WTC11 (cell line): Measurements from ENCODE around the gene RAB10. TPM values are rescaled to one million over a fixed set of nuclear protein-coding genes. Genes with fewer than 3 reads are reported as not detected.

Source experiments
- ATAC-seq: fragments of 200-7000 bp; cut with Tn5 transposase; 2 replicates; pipeline ENCODE4 v1.10.0; 2021; ENCODE audit warnings: mild to moderate bottlenecking, moderate library complexity
- CTCF ChIA-PET: fragments of 300-600 bp; sonication (Branson Sonifier 250); formaldehyde crosslinking; loops from one replicate; lab custom pipeline; 2021; ENCODE audit warnings: antibody characterized with exemption; lab: Charles Lee
- POLR2A ChIA-PET: fragments of 350-600 bp; sonication (Branson Sonifier 250); formaldehyde crosslinking; loops from one replicate; lab custom pipeline; 2021; ENCODE audit warnings: antibody characterized with exemption; lab: Charles Lee
- DNase-seq: peaks from one replicate; pipeline ENCODE4 v3.0.0; 2021; ENCODE audit warnings: low spot score
- H3K27ac Mint-ChIP-seq: 2 replicates; pipeline ENCODE4 v1.8.0; 2021; ENCODE audit warnings: mixed read lengths
- H3K27me3 Mint-ChIP-seq: 2 replicates; pipeline ENCODE4 v1.8.0; 2021; ENCODE audit warnings: low read depth, mild to moderate bottlenecking, moderate library complexity, mixed read lengths
- H3K36me3 Mint-ChIP-seq: 2 replicates; pipeline ENCODE4 v1.8.0; 2021; ENCODE audit warnings: mixed read lengths
- H3K4me1 Mint-ChIP-seq: 2 replicates; pipeline ENCODE4 v1.8.0; 2022; ENCODE audit warnings: mixed read lengths
- H3K4me3 Mint-ChIP-seq: 2 replicates; pipeline ENCODE4 v1.8.0; 2021; ENCODE audit warnings: mild to moderate bottlenecking, moderate library complexity, mixed read lengths
- H3K9me3 Mint-ChIP-seq: 2 replicates; pipeline ENCODE4 v1.8.0; 2021; ENCODE audit warnings: mixed read lengths
- ARID4B ChIP-seq: sonication (generic); formaldehyde crosslinking; IDR thresholded peaks from 2 replicates; pipeline ENCODE4 v1.8.0; 2023; ENCODE audit warnings: missing genetic modification reagents, mild to moderate bottlenecking, borderline replicate concordance
- CBFB ChIP-seq: sonication (generic); formaldehyde crosslinking; IDR thresholded peaks from 2 replicates; pipeline ENCODE4 v1.8.1; 2022; ENCODE audit warnings: mild to moderate bottlenecking, low read depth, missing genetic modification reagents
- CREB1 ChIP-seq: sonication (generic); formaldehyde crosslinking; IDR thresholded peaks from 2 replicates; pipeline ENCODE4 v1.8.0; 2023; ENCODE audit warnings: mild to moderate bottlenecking, missing genetic modification reagents
- E2F4 ChIP-seq: sonication (generic); formaldehyde crosslinking; IDR thresholded peaks from 2 replicates; pipeline ENCODE4 v1.8.1; 2022; ENCODE audit warnings: low read depth, mild to moderate bottlenecking, moderate library complexity, missing genetic modification reagents, borderline replicate concordance
- GABPB1 ChIP-seq: sonication (generic); formaldehyde crosslinking; IDR thresholded peaks from 2 replicates; pipeline ENCODE4 v1.8.1; 2023; ENCODE audit warnings: mild to moderate bottlenecking, missing genetic modification reagents
- HMGXB4 ChIP-seq: sonication (generic); formaldehyde crosslinking; IDR thresholded peaks from 2 replicates; pipeline ENCODE4 v1.8.1; 2023; ENCODE audit warnings: mild to moderate bottlenecking, moderate library complexity, missing genetic modification reagents
- IRF2 ChIP-seq: sonication (generic); formaldehyde crosslinking; IDR thresholded peaks from 2 replicates; pipeline ENCODE4 v1.8.0; 2022; ENCODE audit warnings: low read depth, missing genetic modification reagents, borderline replicate concordance
- JAZF1 ChIP-seq: fragments of 250-450 bp; sonication (Bioruptor Pico); IDR thresholded peaks from 2 replicates; pipeline ENCODE4 v1.9.0; 2021; ENCODE audit warnings: moderate library complexity, mild to moderate bottlenecking, inconsistent platforms
- MYBL2 ChIP-seq: sonication (generic); formaldehyde crosslinking; IDR thresholded peaks from 2 replicates; pipeline ENCODE4 v1.8.1; 2023; ENCODE audit warnings: mild to moderate bottlenecking, moderate library complexity, missing genetic modification reagents
- NFE2L1 ChIP-seq: sonication (generic); formaldehyde crosslinking; IDR thresholded peaks from 2 replicates; pipeline ENCODE4 v1.8.1; 2023; ENCODE audit warnings: missing genetic modification reagents
- NFYB ChIP-seq: sonication (generic); formaldehyde crosslinking; conservative IDR thresholded peaks from 2 replicates; pipeline ENCODE4 v1.8.0; 2022; ENCODE audit warnings: low read depth, missing genetic modification reagents
- NR3C1 ChIP-seq: sonication (generic); formaldehyde crosslinking; conservative IDR thresholded peaks from 2 replicates; pipeline ENCODE4 v1.8.1; 2023; ENCODE audit warnings: low read depth, mild to moderate bottlenecking, missing genetic modification reagents
- PREB ChIP-seq: sonication (generic); formaldehyde crosslinking; IDR thresholded peaks from 2 replicates; pipeline ENCODE4 v1.8.1; 2022; ENCODE audit warnings: mild to moderate bottlenecking, missing genetic modification reagents, moderate library complexity, borderline replicate concordance
- SMAD4 ChIP-seq: sonication (generic); formaldehyde crosslinking; IDR thresholded peaks from 2 replicates; pipeline ENCODE4 v1.8.0; 2022; ENCODE audit warnings: mild to moderate bottlenecking, missing genetic modification reagents
- TEAD4 ChIP-seq: sonication (generic); formaldehyde crosslinking; IDR thresholded peaks from 2 replicates; pipeline ENCODE4 v1.8.0; 2022; ENCODE audit warnings: mild to moderate bottlenecking, missing genetic modification reagents
- ZBTB21 ChIP-seq: sonication (generic); formaldehyde crosslinking; IDR thresholded peaks from 2 replicates; pipeline ENCODE4 v1.8.1; 2023; ENCODE audit warnings: mild to moderate bottlenecking, missing genetic modification reagents, borderline replicate concordance
- ZNF121 ChIP-seq: sonication (generic); formaldehyde crosslinking; IDR thresholded peaks from 2 replicates; pipeline ENCODE4 v1.8.0; 2023; ENCODE audit warnings: missing genetic modification reagents
- ZNF219 ChIP-seq: sonication (generic); formaldehyde crosslinking; IDR thresholded peaks from 2 replicates; pipeline ENCODE4 v1.8.0; 2023; ENCODE audit warnings: missing genetic modification reagents, mild to moderate bottlenecking, borderline replicate concordance
- total RNA-seq: library from RNA; stranded (reverse); gene quantifications from 3 replicates; pipeline ENCODE4 v1.2.3, GENCODE V29; 2021

The RAB10 gene
- total RNA-seq, 1 experiment from 2014 or later, result 127 TPM

GRCh38 chr2:26002632-26003310 is 31.1 kb upstream of the RAB10 start (continued):
- TF ChIP-seq CBFB (no peak), PREB (CRISPR knock-in tag) (no peak), NFE2L1 (no peak), TEAD4 (CRISPR knock-in tag) (no peak)

- peaks cover 19% of the 10 kb centered on the region for H3K4me1 Mint-ChIP-seq
- CTCF ChIA-PET, result no interaction called here
- POLR2A ChIA-PET, result no interaction called here
These were observed 25.8 kb upstream of the RAB10 start for GRCh38 chr2:26008095-26008494.

GRCh38 chr2:26008851-26009566 is 24.9 kb upstream of the RAB10 start:
- H3K4me3 Mint-ChIP-seq, result no peak overlapping the region
- CTCF ChIA-PET, result interaction anchor here (1.0 kb wide), 1 partner anchor 11 kb away, joined by 3 read pairs; no protein-coding TSS in a partner anchor
- no peak for ATAC-seq

More at GRCh38 chr2:26008095-26008494, 25.8 kb upstream of the RAB10 start:
- DNase-seq, result no peak
- Mint-ChIP-seq H3K36me3 (0 out of 2 replicates have a peak, but pooled peaks cover 4% of the 10 kb centered on the region), H3K27ac (no peak overlapping the region), H3K4me3 (no peak overlapping the region), H3K9me3 (peaks cover 6% of the 10 kb centered on the region), H3K27me3 (no peaks in the 10 kb centered on the region)
- TF ChIP-seq MYBL2 (CRISPR knock-in tag) (no peak), ZNF121 (CRISPR knock-in tag) (peak; percentile 83), ZBTB21 (CRISPR knock-in tag) (no peak), SMAD4 (CRISPR knock-in tag) (no peak), ZNF219 (CRISPR knock-in tag) (no peak)
- ATAC-seq, result no peak

More at GRCh38 chr2:26008851-26009566, 24.9 kb upstream of the RAB10 start:
- DNase-seq, result no peak
- Mint-ChIP-seq H3K27ac (no peak overlapping the region), H3K36me3 (0 out of 2 replicates have a peak, but pooled peaks cover 4% of the 10 kb centered on the region), H3K9me3 (peaks cover 6% of the 10 kb centered on the region), H3K27me3 (no peaks in the 10 kb centered on the region), H3K4me1 (peaks cover 19% of the 10 kb centered on the region)
- POLR2A ChIA-PET, result no interaction called here
- TF ChIP-seq NFYB (CRISPR knock-in tag) (no peak), CREB1 (no peak), E2F4 (CRISPR knock-in tag) (no peak), ARID4B (CRISPR knock-in tag) (no peak), MYBL2 (CRISPR knock-in tag) (no peak), HMGXB4 (CRISPR knock-in tag) (no peak), IRF2 (CRISPR knock-in tag) (no peak), GABPB1 (CRISPR knock-in tag) (no peak), JAZF1 (CRISPR knock-in tag) (no peak), NR3C1 (CRISPR knock-in tag) (no peak)
